Vagina (tissue), 2 donors: ENCODE measurements around the gene SPAG16.

ENCODE experiments used
- POLR2A ChIP-seq, 2 donors: fragments of 450-650 bp; IDR thresholded peaks; one replicate each; pipeline ENCODE4 v1.6.1; 2017; ENCODE audit warnings: antibody characterized with exemption in 2 of 2, mild to moderate bottlenecking in 2 of 2, moderate library complexity in 2 of 2
- TF ChIP-seq, protein P1 (sequence below), 3 experiments: fragments of 450-650 bp in 2 of 3; fragments of 200-600 bp in 1 of 3; sonication (generic) in 1 of 3; IDR thresholded peaks; one replicate each; pipeline ENCODE4 v1.5.1; 2017 to 2019; ENCODE audit warnings: antibody characterized with exemption in 3 of 3, mild to moderate bottlenecking in 2 of 3, moderate library complexity in 2 of 3

DNA sequence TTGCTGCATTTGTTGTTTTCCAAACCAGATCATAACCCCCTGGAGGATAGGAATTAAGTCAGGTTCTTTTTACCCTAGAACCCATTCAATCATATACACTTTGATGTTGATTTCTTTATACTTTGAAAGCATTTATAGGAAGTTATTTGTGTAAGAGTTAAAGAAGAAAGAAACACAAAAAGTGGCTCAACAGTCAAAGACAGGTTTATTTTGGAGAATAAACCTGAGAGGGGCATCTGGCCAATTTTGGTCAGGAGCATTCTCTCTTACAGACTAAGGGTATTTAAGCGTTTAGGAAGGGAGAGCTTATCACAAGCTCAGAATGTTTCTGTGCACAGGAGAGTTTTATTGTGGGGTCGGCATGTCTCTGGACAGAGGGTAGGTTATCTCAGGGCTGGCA, 398.0 kb downstream of the SPAG16 start:
- TF ChIP-seq POLR2A (IDR thresholded peaks at IDR 0.05), result no peak
- TF ChIP-seq, protein P1, sequence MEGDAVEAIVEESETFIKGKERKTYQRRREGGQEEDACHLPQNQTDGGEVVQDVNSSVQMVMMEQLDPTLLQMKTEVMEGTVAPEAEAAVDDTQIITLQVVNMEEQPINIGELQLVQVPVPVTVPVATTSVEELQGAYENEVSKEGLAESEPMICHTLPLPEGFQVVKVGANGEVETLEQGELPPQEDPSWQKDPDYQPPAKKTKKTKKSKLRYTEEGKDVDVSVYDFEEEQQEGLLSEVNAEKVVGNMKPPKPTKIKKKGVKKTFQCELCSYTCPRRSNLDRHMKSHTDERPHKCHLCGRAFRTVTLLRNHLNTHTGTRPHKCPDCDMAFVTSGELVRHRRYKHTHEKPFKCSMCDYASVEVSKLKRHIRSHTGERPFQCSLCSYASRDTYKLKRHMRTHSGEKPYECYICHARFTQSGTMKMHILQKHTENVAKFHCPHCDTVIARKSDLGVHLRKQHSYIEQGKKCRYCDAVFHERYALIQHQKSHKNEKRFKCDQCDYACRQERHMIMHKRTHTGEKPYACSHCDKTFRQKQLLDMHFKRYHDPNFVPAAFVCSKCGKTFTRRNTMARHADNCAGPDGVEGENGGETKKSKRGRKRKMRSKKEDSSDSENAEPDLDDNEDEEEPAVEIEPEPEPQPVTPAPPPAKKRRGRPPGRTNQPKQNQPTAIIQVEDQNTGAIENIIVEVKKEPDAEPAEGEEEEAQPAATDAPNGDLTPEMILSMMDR (IDR thresholded peaks at IDR 0.05), result no peak
